NCI-H1694 treated with DMSO at 0.1 percent for 48 hours (cell line): Measurements from ENCODE around the gene VDR.

Source experiments
- DNase-seq: peaks from one replicate; lab custom pipeline; 2025; lab: John Stamatoyannopoulos, UW

The VDR gene

DNA sequence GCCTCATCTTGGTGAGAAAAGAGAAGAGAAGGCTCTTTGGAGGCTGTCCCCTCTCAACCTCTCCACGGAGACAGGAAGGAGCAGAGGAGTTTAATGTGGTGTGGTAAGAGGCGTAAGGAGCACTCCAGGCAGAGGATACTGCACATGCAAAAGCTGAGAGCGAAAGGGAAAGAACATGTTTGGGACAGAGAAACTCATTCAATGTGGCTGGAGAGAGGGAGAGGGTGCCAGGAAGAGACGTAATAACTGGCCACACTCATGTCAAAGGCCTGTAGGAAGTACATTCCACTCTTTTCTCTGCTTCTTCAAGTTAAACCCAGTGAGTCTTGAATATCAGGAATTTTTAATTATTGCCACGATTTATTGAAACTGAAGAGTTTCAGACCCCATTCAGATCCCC is 12.0 kb downstream of the VDR start:
- no peak for DNase-seq

DNA sequence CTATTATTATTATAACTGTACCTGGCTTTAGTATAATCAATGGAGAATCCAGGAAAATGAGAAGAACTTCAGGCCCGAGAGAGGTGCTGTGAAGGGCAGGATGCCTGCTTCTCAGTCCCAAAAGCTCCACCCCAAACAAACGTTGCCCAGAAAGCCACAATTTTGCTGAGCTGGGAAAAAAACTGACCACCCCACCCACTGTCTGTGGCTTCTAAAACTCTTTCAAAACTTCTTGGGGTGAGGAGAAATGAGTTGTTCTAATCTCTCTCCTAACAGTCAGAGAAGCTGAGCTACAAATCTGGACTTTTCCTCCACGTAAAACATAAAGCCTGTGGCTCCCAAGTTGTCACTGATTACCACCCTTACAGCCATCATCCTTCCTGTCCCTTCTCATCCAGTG is 13.4 kb downstream of the VDR start:
- DNase-seq, result no peak

DNA sequence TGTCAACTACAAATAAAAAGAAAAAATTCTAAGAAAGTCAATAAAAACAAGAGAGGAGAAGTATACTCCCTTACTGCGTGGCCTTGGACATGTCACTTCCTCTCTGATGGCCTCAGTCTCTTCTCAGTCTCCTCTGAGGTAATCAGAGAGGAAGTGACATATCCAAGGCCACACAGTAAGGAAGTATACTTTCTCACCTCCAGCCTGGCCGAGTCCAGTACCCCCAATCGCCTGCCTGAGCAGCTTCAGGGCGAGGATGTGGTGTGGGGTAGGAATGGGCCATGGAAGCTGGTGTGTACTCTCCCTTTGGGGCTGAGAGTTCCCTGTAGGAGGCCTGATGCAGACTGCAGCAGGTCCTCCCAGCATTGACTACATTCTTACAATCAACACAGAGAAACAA is 15.8 kb downstream of the VDR start:
- DNase-seq, result no peak

DNA sequence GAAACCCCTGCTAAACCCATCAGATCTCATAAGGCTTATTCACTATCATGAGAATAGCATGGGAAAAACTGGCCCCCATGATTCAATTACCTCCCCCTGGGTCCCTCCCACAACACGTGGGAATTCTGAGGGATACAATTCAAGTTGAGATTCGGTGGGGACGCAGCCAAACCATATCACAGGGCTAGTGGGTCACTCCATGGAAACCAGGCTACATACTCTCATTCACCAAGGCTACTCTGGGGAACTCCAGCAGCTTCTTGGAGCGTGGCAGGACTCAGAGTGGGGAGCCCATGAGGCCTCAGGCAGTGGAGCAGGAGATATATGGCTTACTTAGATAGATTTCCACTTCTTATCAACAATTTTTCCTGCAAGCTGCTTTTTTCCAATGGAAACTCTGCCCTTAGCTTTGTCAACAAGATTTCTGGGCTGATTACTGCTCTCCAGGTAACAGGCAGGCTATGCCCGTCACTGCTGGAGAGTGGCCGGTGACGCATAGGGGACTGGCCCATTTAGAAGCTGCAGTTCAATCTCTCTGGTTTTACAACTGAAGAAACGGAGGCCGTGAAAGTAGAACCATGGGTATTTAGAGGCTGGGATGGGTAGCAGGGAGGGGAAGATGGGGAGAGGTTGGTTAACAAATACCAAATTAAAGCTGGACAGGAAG is 16.5 kb downstream of the VDR start:
- DNase-seq, result no peak

DNA sequence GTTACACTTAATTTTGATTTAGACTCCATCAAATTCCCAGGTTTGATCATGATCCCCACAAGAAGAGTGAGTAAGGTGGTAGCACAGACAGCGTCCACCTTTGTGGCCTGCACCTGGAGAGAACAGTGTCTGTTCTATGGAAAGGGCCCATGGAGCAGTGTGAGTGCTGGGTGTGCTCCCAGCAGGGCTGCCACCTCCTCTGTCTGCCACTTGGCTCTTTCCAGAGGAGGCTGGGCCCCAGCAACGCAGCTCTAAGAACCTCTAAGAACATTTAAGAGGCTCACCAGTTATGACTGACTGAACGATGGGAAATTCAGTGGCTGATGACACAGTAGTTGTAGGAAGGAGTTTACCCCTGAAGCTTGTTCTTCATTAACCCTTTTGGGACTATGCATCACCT is 17.3 kb downstream of the VDR start:
- no peak for DNase-seq

DNA sequence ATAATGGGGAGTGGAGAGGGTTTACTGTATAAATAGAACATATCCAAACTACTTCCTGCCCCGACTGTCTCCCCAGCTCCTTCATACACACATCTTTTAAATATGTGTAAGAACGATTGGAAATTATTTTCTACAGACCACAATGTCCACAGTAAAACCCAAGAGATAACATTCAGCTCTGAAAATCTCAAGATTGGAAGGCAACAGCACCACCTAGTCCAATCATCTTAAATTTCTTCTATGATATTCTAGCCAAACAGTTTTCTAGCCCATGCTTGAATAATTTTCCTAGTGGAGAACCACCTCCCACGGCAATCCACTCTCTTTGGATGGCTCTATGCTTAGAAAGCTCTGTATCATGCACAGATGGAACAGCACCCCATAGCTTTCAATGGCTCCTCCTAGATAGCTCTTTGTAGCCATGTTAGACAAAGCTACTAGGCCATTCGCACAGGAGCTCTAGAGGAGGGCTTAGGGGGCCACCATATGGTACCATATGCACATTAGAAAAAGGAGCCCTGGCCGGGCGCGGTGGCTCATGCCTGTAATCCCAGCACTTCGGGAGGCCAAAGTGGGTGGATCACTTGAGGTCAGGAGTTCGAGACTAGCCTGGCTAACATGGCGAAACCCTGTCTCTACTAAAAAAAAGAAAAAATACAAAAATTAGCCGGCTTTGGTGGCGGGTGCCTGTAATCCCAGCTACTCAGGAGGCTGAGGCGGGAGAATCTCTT is 18.1 kb downstream of the VDR start:
- DNase-seq, result no peak

DNA sequence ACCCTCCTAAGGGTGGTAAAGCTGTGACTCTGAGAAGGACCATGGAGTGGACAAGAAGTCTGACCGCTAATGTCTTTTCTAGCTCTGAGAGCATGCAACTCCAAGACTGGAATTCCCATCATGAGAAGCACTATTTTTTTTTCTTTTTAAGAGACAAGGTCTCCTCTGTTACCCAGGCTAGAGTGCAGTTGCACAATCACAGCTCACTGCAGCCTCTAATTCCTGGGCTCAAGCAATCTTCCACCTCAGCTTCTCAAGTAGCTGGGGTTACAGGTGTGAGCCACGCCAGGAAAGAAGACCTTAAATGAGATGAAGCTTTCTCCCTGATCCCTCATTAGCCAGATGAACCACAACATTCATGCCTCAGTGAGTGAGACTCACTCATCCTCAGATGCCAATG is 19.2 kb downstream of the VDR start:
- DNase-seq, result no peak

DNA sequence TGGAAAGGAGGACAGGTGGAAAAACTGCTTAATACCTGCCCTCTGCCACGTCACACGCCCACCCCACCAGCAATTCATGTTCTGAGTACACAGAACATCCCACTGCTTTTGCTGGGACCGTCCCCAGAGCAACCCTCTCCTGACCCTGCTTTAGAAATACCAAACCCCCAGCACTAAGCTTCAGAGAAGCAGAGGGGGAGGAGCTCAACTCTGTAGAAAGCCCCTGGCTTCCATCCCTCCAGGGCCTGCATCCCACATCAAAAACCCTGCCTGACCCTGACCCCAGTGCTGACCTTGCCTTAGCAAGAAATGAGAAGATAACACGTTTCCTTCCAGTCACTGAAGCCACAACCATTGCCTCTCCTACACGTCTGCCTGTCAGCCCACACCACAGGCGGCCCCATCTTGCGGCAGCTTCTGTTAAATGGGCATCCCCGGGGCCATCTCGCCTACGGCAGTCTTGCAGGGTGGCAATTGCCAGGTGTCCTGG is 19.7 kb downstream of the VDR start:
- no peak for DNase-seq

DNA sequence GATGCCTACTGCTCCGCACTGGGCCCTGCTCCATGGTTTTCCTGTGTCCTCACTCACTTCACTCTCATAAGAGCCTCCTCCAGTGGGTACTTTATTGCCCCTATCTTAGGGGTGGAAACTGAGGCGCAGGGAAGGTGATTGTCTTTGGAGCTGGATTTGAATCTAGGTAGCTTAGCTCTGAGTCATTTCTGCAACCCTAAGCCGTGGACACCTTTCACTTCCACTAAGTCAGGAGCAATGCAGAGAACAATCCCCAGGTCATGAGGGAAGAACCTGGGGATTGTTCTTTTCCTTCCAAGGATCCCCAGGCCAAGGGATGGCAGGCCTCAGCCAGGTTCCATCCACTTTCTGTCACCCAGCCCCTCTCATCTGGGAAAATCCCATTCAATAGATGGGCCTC is 20.3 kb downstream of the VDR start:
- DNase-seq, result no peak

DNA sequence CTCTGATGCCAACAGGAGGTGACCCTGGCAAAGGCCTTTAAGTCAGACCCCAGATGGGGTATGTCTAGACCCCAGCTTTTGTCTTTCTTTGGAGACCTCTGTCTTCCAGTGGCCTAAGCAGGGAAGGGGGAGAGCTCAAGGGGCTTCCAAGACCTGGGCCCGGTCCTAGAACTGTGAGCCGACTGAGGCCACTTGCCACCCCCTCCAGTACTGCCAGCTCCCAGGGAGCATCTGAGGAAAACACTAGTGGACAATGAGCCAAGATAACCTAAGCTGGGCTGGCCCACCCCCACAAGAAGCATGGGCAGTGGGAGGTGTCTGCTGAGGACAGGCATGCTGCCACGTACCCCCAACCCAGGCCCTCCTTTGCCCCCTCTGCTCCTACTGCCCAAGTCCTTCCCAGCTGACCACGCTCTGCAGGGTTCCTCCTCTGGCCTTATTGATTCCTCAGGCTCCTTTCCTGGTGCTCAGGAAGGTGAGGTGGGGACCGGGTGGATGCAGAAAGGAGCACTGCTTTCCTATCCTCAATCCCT is 21.1 kb downstream of the VDR start:
- DNase-seq, result no peak

DNA sequence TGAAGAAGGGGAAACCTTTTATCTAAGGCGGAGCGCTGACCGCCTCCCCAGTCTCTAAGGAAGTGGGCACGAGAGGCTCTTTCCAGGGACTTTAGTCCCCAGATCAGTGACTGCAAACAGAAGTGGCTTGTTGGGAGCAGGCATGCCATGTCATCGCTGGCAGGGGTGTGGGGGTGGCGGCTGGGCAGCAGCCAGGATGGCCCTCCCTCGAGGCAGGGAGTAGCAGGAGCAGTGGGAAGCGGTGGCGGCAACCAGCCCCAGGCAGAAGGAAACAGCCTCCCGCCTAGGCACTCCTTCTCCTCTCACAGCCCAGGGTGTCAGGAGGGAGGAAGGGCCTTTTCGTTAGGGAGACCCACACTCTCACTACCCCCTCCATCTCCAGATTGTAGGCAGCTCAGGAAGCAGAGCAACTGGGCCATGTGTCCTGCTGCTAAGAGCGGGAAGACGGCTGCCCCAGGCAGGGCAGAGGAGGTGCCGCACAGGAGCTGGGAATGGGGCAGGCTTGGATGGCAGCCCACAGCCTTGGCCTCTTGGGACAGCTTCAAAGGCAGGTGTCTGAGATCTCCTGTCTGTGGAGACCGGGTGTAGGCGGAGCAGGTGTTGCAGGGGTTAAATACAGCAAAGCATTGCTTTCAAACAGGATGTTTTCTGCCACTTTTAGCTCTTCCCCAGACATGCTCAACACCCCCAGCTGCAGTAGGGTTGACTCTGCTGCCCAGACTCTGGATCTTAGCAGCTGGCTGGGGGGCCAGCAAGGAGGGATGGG is 21.8 kb downstream of the VDR start:
- DNase-seq, result no peak

DNA sequence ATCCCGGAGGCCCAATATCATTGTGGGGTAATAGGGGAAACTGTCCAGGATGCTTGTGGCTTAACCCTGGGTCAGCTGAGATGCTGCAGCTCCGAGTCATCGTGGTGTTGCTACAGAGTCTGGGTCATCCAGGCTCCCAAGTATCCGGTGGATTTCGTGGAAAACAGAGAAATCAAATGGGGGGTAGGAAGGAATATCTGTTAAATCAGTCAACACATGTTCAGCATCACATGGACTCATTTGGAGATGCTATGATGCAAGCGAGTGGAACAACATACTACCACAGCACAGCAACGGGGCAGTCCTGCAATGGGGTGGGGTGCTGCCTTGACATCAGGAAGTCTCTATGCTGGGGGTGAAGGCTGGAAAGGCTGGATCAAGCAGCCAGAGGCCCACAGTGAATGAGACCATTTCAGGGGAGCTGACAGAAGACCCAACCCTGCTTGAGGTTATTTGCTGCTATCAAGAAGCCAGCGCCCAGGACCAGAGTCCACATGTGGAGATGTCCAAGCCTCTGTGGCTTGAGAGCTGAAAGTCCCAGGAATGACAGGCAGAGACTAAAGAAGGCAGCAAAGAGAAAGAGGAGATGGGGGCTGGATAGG is 22.9 kb downstream of the VDR start:
- no peak for DNase-seq

DNA sequence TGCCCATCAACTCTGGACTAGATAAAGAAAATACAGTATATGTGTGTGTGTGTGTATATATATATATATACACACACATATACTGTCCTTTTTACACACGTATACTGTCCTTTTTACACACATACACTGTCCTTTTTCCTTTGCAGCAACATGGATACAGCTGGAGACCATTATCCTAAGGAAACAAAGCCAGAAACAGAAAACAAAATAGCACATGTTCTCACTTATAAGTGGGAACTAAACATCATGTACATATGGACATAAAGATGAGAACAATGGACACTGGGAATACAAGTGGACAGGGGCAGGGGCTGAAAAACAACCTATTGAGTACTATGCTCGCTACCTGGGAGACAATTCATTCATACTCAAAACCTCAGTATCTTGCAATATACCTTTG is 23.7 kb downstream of the VDR start:
- no peak for DNase-seq

DNA sequence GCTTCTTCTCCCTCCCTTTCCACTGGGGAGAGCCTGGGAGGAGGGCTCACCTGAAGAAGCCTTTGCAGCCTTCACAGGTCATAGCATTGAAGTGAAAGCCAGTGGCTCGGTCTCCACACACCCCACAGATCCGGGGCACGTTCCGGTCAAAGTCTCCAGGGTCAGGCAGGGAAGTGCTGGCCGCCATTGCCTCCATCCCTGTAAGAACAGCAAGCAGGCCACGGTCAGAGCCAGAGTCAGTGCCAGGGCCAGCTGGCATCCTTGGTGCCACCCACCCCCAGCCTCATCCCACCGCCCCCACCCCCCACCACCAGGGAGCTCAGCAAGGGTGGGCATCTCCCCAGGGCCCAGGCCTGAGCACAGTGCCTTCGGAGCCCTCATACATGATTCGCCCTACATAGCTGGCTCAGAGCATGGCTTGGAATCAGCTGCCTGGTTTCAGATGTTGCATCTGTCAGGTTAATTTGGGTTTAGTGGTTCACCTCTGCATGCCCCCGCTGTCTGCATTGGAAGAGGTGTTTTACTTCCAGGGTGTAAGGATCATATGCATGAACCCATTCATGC is 25.8 kb downstream of the VDR start:
- DNase-seq, result no peak

DNA sequence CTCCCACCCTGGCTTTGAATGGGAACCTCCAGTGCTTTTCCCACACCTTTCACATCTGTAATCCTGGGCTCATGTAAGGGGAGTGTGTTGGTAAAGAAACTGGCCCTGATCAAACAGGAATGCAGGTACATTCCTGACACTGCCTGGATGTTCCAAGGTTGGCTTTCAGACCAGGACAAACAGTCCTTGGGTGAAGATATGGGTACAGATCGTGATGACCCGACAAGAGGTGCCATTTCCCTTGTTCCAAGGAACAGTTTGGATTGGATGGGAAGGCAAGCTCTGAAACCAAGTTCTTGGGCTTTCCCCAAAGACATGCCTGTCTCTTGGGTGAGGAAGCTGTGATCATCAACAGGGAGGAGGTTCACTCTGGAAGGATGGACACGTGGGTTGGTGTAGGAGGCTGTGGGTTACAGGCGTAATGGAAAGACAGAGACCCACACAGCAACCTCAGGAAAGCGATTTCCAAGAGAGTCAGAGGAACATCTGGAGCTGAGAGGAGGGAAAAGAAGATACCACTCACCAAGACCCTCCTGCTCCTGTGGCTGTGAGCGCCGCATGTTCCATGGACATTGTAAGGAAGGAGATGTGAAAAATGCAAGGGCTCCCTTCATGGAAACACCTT is 26.4 kb downstream of the VDR start:
- DNase-seq, result no peak

DNA sequence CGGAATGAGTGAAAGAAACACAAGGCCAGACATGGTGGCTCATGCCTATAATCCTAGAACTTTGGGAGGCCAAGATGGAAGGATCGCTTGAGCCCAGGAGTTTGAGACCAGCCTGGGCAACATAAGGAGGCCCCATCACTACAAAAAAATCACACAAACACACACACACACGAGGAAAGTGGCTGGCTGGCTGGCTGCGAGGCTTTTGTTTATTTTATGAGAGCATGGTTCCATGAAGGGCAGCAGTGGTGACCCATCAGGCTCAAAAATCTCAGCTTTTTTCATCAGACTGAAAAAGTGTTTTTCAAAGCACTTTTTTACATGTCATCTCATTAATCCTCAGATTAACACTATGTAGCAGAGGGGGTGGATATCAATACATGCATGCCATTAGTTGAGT is 27.7 kb downstream of the VDR start:
- DNase-seq, result no peak

DNA sequence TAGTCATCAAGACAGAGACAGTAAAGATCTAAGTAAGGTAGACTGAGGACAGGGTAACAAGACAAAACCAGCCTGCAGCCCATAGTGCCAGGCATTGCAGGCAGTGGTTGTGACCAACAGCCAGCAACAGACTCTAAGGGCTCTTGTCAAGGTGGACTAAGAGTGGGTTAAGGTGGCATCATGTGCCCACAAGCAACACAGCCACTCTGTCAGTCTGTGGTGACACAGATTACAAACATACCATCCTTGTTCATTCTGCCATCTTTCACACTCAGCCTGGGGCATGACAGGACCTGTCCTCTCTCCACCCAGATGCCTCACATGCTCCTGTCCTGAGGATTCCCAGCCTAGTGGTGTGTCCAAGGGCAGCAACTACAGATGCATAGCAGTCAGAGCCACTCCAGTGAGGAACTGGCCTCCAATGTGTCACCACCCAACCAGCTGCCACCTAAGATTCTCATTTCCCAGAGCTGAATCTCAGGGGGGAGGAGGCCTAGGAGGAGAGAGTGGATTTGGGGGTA is 28.3 kb downstream of the VDR start:
- no peak for DNase-seq

DNA sequence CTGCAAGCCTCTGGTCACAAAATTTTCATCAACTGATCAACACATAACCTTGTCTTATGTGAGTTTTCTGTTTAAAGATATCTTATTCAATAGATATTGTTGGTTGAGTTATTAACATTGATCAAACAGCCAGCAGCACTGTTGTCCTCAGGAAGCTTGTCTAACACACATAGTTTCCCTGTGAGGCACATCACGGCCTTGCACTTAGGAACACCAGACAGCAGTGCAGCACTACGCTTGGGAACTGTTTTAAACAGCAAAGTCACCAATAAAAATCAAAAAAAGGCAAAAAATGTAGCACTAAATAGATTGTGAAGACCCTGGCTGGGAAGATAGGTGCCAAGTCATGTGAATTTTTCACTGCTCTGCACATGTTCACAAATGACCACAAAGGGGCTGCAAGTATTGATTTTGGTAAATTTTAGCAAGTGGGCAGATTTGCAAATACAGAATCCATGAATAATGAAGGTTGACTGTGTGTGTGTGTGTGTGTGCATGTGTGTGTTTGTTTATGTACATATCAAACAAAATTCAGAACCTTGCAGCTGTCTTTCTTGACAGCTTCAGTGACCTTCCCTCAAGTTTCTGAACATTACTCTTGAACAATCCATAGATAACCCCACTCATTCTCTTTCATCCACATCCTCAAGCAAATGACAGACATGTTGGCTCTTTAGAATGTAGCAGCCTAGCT is 28.9 kb downstream of the VDR start:
- DNase-seq, result no peak

DNA sequence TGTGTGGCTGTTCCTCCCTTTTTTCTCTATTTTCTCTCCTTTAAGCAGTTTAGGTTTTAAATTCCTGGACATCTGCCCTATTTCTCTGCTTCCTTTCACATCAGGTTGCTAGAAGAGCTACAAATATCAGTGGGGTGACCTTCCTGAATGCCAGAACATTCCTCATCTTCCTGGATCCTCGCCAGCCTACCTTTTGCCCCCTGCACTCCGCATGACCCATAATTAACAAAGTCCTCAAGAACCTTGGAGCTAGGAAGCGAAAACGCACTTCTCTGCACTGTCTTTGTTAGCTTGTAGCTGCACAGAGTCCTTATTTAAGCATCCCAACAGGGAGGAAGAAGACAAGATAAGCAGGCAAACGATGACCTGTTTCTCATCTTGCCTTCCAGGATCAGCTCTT is 30.5 kb downstream of the VDR start:
- DNase-seq, result no peak

DNA sequence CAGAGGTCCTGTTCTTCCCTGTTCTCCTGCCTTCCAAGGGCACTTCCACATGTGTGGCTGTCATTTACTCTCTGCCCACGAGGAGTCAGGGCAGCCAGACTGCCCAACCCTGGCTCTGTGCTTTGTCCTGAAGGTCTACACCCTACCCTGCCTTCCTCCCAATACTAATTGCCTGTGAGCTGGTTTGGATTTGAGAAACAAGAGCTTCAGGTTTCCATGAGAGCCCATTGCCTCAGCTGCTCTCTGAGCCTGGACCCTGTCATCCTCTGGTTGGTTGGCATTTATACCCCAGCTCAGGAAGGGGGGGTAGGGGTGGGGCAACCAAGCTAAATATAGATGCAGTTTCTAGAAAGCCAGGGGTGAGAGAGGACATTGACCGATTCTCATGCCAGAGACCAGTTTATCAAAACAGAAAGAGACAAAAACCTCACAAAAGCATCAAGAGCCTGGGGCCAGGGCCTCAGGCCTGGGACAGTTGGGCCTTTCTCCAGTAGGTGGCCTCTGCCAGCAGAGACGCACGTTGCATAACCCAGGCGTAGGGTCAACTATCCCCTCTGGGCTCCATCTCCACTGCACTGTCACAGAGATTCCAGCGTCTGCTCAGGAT is 34.5 kb downstream of the VDR start:
- DNase-seq, result no peak
